H9 (cell line): ENCODE measurements around the gene ZNF184. TPM values are rescaled to one million over a fixed set of nuclear protein-coding genes. Genes with fewer than 3 reads are reported as not detected.

ENCODE experiments used
- DNase-seq: peaks from one replicate; pipeline ENCODE4 v3.0.0-alpha.2; 2017
- H2AFZ ChIP-seq: one replicate; pipeline ENCODE4 v1.6.1; 2013; ENCODE audit warnings: mild to moderate bottlenecking, low read length, control low read depth, moderate library complexity
- H2AK5ac ChIP-seq: 2 replicates; pipeline ENCODE4 v1.6.1; 2013; ENCODE audit warnings: low read length, control low read depth, mixed read lengths; ENCODE audit not compliant: insufficient read length
- H2BK120ac ChIP-seq: one replicate; pipeline ENCODE4 v1.6.1; 2013; ENCODE audit warnings: low read depth, mild to moderate bottlenecking, low read length, control low read depth, inconsistent platforms; ENCODE audit not compliant: poor library complexity, severe bottlenecking
- H2BK12ac ChIP-seq: 2 replicates; pipeline ENCODE4 v1.6.1; 2013; ENCODE audit warnings: low read length, control low read depth, mixed read lengths, low read depth; ENCODE audit not compliant: insufficient read length
- H2BK15ac ChIP-seq: 2 replicates; pipeline ENCODE4 v1.6.1; 2013; ENCODE audit warnings: low read depth, low read length, control low read depth
- H2BK20ac ChIP-seq: one replicate; pipeline ENCODE4 v1.6.1; 2013; ENCODE audit warnings: low read depth, mild to moderate bottlenecking, low read length, control low read depth, inconsistent platforms; ENCODE audit not compliant: poor library complexity, severe bottlenecking
- H2BK5ac ChIP-seq: 2 replicates; pipeline ENCODE4 v1.6.1; 2013; ENCODE audit warnings: low read length, control low read depth, mixed read lengths; ENCODE audit not compliant: insufficient read length
- H3K14ac ChIP-seq: 2 replicates; pipeline ENCODE4 v1.6.1; 2013; ENCODE audit warnings: low read length, control low read depth; ENCODE audit not compliant: insufficient read depth
- H3K18ac ChIP-seq: 2 replicates; pipeline ENCODE4 v1.6.1; 2013; ENCODE audit warnings: low read depth, mild to moderate bottlenecking, mixed read lengths, low read length, control low read depth; ENCODE audit not compliant: insufficient read length
- H3K23ac ChIP-seq: 2 replicates; pipeline ENCODE4 v1.6.1; 2013; ENCODE audit warnings: low read length, control low read depth, mixed read lengths, low read depth; ENCODE audit not compliant: insufficient read length
- H3K23me2 ChIP-seq: 2 replicates; pipeline ENCODE4 v1.6.1; 2013; ENCODE audit warnings: low read depth, mild to moderate bottlenecking, mixed read lengths, low read length, control low read depth; ENCODE audit not compliant: insufficient read length, poor library complexity, severe bottlenecking
- H3K27ac ChIP-seq: 2 replicates; pipeline ENCODE4 v1.5.1; 2013; ENCODE audit warnings: low read length, control low read depth, mixed read lengths, low read depth; ENCODE audit not compliant: insufficient read length
- H3K27me3 ChIP-seq: 2 replicates; pipeline ENCODE4 v1.6.1; 2013; ENCODE audit warnings: low read length, control low read depth, inconsistent platforms; ENCODE audit not compliant: insufficient read depth
- H3K4ac ChIP-seq: 2 replicates; pipeline ENCODE4 v1.6.1; 2013; ENCODE audit warnings: low read depth, mild to moderate bottlenecking, control low read depth, inconsistent platforms, low read length, moderate library complexity
- H3K4me1 ChIP-seq: 2 replicates; pipeline ENCODE4 v1.6.1; 2013; ENCODE audit warnings: low read length, control low read depth, inconsistent platforms; ENCODE audit not compliant: insufficient read depth
- H3K4me2 ChIP-seq: 2 replicates; pipeline ENCODE4 v1.6.1; 2013; ENCODE audit warnings: low read length, control low read depth, mixed read lengths; ENCODE audit not compliant: insufficient read length, insufficient read depth
- H3K56ac ChIP-seq: 2 replicates; pipeline ENCODE4 v1.6.1; 2013; ENCODE audit warnings: low read depth, mild to moderate bottlenecking, mixed read lengths, low read length, control low read depth; ENCODE audit not compliant: insufficient read length
- H3K79me1 ChIP-seq: 2 replicates; pipeline ENCODE4 v1.6.1; 2013; ENCODE audit warnings: low read depth, mild to moderate bottlenecking, moderate library complexity, low read length, control low read depth, inconsistent platforms; ENCODE audit not compliant: insufficient read depth, poor library complexity, severe bottlenecking
- H3K79me2 ChIP-seq: 2 replicates; pipeline ENCODE4 v1.6.1; 2013; ENCODE audit warnings: low read length, control low read depth, inconsistent platforms; ENCODE audit not compliant: insufficient read depth
- H3K9ac ChIP-seq: 2 replicates; pipeline ENCODE4 v1.6.1; 2013; ENCODE audit warnings: low read length, control low read depth, mixed read lengths; ENCODE audit not compliant: insufficient read length; ENCODE audit errors: extremely low read depth
- H3K9me3 ChIP-seq: one replicate; pipeline ENCODE4 v1.6.1; 2013; ENCODE audit warnings: low read depth, low read length, inconsistent platforms; ENCODE audit not compliant: control insufficient read depth
- H3T11ph ChIP-seq: one replicate; pipeline ENCODE4 v1.6.1; 2013; ENCODE audit warnings: mild to moderate bottlenecking, low read length, control low read depth, inconsistent platforms
- H4K20me1 ChIP-seq: one replicate; pipeline ENCODE4 v1.6.1; 2013; ENCODE audit not compliant: control insufficient read depth, insufficient read length, insufficient read depth
- H4K5ac ChIP-seq: 2 replicates; pipeline ENCODE4 v1.6.1; 2013; ENCODE audit warnings: low read depth, mild to moderate bottlenecking, mixed read lengths, low read length, control low read depth; ENCODE audit not compliant: insufficient read length
- H4K8ac ChIP-seq: replicated peaks from 2 replicates; pipeline ENCODE4 v1.6.1; 2013; ENCODE audit warnings: low read length, control low read depth, mixed read lengths, low read depth; ENCODE audit not compliant: insufficient read length
- H4K91ac ChIP-seq: 2 replicates; pipeline ENCODE4 v1.6.1; 2013; ENCODE audit warnings: low read depth, mild to moderate bottlenecking, moderate library complexity, mixed read lengths, low read length, control low read depth; ENCODE audit not compliant: insufficient read length
- H3K27ac Mint-ChIP-seq, 3 experiments: 2 replicates in 2 of 3; 3 replicates in 1 of 3; pipeline ENCODE4 v1.8.0; 2020 to 2021; ENCODE audit warnings: mixed read lengths in 3 of 3, mild to moderate bottlenecking in 1 of 3, moderate library complexity in 1 of 3
- H3K27me3 Mint-ChIP-seq: 2 replicates; pipeline ENCODE4 v1.8.0; 2021; ENCODE audit warnings: low read depth, mild to moderate bottlenecking, moderate library complexity, mixed read lengths
- H3K36me3 Mint-ChIP-seq, 3 experiments: 2 replicates in 2 of 3; 3 replicates in 1 of 3; pipeline ENCODE4 v1.8.0; 2020 to 2021; ENCODE audit warnings: low read depth in 3 of 3, mixed read lengths in 3 of 3; ENCODE audit not compliant: insufficient read depth in 1 of 3
- H3K4me1 Mint-ChIP-seq, 2 experiments: 2 replicates each; pipeline ENCODE4 v1.8.0; 2020; ENCODE audit warnings: mixed read lengths in 2 of 2
- H3K4me3 Mint-ChIP-seq, 2 experiments: 2 replicates in 1 of 2; 3 replicates in 1 of 2; pipeline ENCODE4 v1.8.0; 2020 to 2021; ENCODE audit warnings: mild to moderate bottlenecking in 2 of 2, mixed read lengths in 2 of 2, moderate library complexity in 1 of 2
- H3K9me3 Mint-ChIP-seq, 2 experiments: 2 replicates in 1 of 2; 3 replicates in 1 of 2; pipeline ENCODE4 v1.8.0; 2020; ENCODE audit warnings: mild to moderate bottlenecking in 2 of 2, mixed read lengths in 2 of 2, moderate library complexity in 1 of 2
- WGBS: extraction: QIAGEN DNeasy Blood & Tissue Kit; methylation state at CpG from one replicate; pipeline ENCODE4 v1.1.7; 2013; ENCODE audit warnings: missing lambda C conversion rate, low lambda C conversion rate, mixed read lengths; ENCODE audit not compliant: insufficient read length; ENCODE audit errors: extremely low coverage; 5-methylcytosine and 5-hydroxymethylcytosine counted together
- total RNA-seq: library from RNA; stranded (reverse); gene quantifications from 2 replicates; pipeline ENCODE4 v1.2.1, GENCODE V29; 2021
- TF ChIP-seq, protein P1 (sequence below): fragments of 200-600 bp; sonication (generic); conservative IDR thresholded peaks from 3 replicates; pipeline ENCODE4 v1.8.0; 2021; ENCODE audit warnings: antibody characterized with exemption, mild to moderate bottlenecking

ZNF184 gene
- total RNA-seq, 1 experiment from 2014 or later: 6.3 TPM

DNA sequence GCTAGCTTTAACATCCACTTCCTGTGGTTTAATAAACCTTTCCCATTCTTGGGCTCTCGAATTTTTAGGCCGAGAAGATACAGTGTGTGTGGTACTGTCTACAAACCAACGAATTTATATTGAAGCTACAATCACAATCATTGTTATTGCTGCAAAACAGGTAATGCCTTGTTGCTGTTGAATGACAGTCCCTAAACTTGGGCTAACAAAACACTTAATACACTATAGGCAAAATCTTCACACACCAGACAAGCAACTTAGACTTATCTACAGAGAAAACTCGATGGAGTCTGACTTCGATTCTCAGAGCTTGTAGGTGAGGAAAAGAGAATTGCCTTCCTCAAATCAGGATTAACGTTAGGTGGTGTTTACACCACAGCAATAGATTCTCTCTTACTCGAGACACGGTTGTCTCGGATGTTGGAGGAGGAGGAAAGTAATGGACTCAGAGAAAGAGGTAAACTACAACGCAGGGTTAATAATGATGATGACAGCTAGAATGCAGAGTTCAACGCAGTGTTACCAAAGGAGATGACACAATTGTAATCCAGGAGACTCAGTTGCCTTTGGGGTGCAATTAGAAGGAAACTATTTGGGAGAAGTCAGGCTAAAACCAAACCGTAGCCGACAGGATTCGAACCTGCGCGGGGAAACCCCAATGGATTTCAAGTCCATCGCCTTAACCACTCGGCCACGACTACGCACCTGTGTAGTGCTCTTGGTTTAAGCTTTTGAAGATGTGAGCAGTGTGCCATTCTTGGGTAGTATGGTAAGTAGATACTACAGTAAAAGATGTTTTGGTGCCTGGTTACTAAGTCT, 32.5 kb upstream of the ZNF184 start:
- Mint-ChIP-seq H3K27ac (0 out of 7 replicates have a peak overlapping the region, but pooled peaks of 1 of the 3 experiments have one; percentile 16), H3K36me3 (no peaks in the 10 kb centered on the region), H3K4me1 (peaks cover 21 to 22% of the 10 kb centered on the region in 2 experiments), H3K9me3 (no peaks in the 10 kb centered on the region; a peak in 2 of 5 replicates), H3K4me3 (peak overlapping the region; percentile 25 to 64), H3K27me3 (peaks cover 5% of the 10 kb centered on the region)
- H4K20me1 ChIP-seq: no peaks in the 10 kb centered on the region
- H3K9me3 ChIP-seq: no peaks in the 10 kb centered on the region
- TF ChIP-seq, protein P1, sequence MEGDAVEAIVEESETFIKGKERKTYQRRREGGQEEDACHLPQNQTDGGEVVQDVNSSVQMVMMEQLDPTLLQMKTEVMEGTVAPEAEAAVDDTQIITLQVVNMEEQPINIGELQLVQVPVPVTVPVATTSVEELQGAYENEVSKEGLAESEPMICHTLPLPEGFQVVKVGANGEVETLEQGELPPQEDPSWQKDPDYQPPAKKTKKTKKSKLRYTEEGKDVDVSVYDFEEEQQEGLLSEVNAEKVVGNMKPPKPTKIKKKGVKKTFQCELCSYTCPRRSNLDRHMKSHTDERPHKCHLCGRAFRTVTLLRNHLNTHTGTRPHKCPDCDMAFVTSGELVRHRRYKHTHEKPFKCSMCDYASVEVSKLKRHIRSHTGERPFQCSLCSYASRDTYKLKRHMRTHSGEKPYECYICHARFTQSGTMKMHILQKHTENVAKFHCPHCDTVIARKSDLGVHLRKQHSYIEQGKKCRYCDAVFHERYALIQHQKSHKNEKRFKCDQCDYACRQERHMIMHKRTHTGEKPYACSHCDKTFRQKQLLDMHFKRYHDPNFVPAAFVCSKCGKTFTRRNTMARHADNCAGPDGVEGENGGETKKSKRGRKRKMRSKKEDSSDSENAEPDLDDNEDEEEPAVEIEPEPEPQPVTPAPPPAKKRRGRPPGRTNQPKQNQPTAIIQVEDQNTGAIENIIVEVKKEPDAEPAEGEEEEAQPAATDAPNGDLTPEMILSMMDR: no peak
- no peak overlapping the region for H2BK15ac ChIP-seq
- no peak overlapping the region for H3K27ac ChIP-seq
- H3T11ph ChIP-seq: no peak overlapping the region
- no peak overlapping the region for H3K23ac ChIP-seq
- no peaks in the 10 kb centered on the region for H3K79me2 ChIP-seq
- peak overlapping the region; percentile 60 for H3K4me2 ChIP-seq
- no peak overlapping the region for H4K8ac ChIP-seq
- no peak overlapping the region for H3K56ac ChIP-seq
- H3K14ac ChIP-seq: no peak overlapping the region
- H2AFZ ChIP-seq: no peak overlapping the region
- no peak overlapping the region for H3K18ac ChIP-seq
- no peak overlapping the region for H2BK5ac ChIP-seq
- no peak overlapping the region for H2BK20ac ChIP-seq
- no peak overlapping the region for H4K5ac ChIP-seq
- no CpG with 5 or more reads among the region's 20 CpGs for WGBS
- no peak overlapping the region for H4K91ac ChIP-seq
- H3K79me1 ChIP-seq: no peaks in the 10 kb centered on the region
- no peak overlapping the region for H2BK120ac ChIP-seq
- peak; percentile 90 for DNase-seq
- peak overlapping the region; percentile 16 for H3K9ac ChIP-seq
- H3K4ac ChIP-seq: no peak overlapping the region
- no peaks in the 10 kb centered on the region for H3K4me1 ChIP-seq
- H3K23me2 ChIP-seq: peaks cover 4% of the 10 kb centered on the region
- no peak overlapping the region for H2BK12ac ChIP-seq
- H2AK5ac ChIP-seq: no peak overlapping the region
- H3K27me3 ChIP-seq: no peaks in the 10 kb centered on the region
